HepG2 (cell line): Measurements from ENCODE around the gene SAXO1.

Experiments used
- POLR2AphosphoS5 ChIP-seq: IDR thresholded peaks from 2 replicates; pipeline ENCODE4 v1.6.1; 2012; ENCODE audit warnings: low read depth, low read length
- RELA ChIP-seq: sonication (generic); formaldehyde crosslinking; IDR thresholded peaks from 2 replicates; pipeline ENCODE4 v1.4.0; 2020; ENCODE audit warnings: missing genetic modification reagents
- SP1 ChIP-seq, 2 experiments: fragments of 450-650 bp in 1 of 2; sonication (generic) in 1 of 2; formaldehyde crosslinking in 1 of 2; IDR thresholded peaks; 2 replicates each; pipeline versions ENCODE4 v1.4.0 to v1.6.1; 2016 to 2020; ENCODE audit warnings: missing genetic modification reagents in 1 of 2
- ZFP41 ChIP-seq: sonication (generic); formaldehyde crosslinking; IDR thresholded peaks from 2 replicates; pipeline ENCODE4 v1.4.0; 2020; ENCODE audit warnings: mild to moderate bottlenecking, missing genetic modification reagents, borderline replicate concordance
- ZNF296 ChIP-seq: sonication (generic); formaldehyde crosslinking; conservative IDR thresholded peaks from 2 replicates; pipeline ENCODE4 v1.5.0; 2020; ENCODE audit warnings: mild to moderate bottlenecking, missing genetic modification reagents
- ZNF558 ChIP-seq: sonication (generic); formaldehyde crosslinking; IDR thresholded peaks from 2 replicates; pipeline ENCODE4 v1.9.0; 2022; ENCODE audit warnings: mild to moderate bottlenecking, missing genetic modification reagents, borderline replicate concordance

DNA sequence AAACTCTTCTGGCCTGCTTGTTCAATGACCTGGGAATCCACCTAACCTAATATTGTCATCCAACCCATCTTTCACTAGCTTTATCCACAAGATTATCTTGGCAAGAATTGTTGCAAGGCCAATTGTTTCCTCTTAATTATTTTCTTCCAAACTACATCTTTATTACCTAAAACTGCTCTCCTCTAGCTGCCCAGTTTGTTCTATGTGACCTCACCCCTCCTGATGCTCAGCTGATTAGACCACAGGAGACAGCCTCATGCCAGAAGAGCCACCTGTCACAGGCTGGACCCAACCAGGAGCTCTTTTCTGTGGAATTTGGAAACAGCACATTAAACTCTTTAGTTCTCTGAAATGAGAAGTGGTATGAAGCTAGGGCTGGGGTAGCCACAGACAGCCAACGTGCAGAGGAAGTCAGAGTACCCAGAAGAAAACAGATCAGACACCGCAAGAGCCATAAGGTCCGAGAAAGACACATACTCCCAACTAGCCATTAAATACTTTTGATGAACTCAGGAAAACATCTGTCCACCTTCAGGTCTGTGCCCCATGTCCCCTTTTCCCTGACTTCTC is 12.0 kb downstream of the SAXO1 start:
- TF ChIP-seq ZNF558 (CRISPR knock-in tag) (no peak), SP1 (IDR thresholded peaks at IDR 0.05) (no peak), SP1 (CRISPR knock-in tag; IDR thresholded peaks at IDR 0.05) (no peak), ZNF296 (CRISPR knock-in tag) (no peak), RELA (CRISPR knock-in tag) (no peak), ZFP41 (no peak), POLR2AphosphoS5 (no peak)
